PC-9 (cell line): ENCODE results near the gene BHMT2.

Experiments used
- EZH2 ChIP-seq: fragments of 200-600 bp; sonication (generic); IDR thresholded peaks from 2 replicates; pipeline ENCODE4 v1.8.0; 2017; ENCODE audit warnings: antibody characterized with exemption, low read depth
- TF ChIP-seq, protein P1 (sequence below): fragments of 200-600 bp; sonication (generic); conservative IDR thresholded peaks from 2 replicates; pipeline ENCODE4 v1.6.1; 2017; ENCODE audit warnings: mixed run types, antibody characterized with exemption, mild to moderate bottlenecking, moderate library complexity

DNA sequence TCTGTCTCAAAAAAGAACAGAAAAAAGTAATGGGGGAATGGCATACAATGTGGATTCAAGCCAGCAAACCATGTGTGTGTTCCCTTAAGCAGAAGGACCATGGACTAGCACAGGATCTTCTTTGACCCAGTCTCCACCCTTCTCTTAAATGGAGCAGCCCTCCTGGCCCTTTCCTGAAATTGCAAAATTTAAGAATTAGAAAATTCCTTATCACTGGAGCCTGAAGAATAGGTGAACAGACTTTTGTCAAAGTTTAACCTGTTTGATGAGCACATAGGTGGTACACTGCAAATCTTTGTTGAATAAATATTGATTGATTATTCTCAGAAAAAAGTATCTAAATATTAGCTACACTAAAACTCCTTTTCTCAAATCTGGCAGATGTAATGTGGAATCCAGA, 12.7 kb upstream of the BHMT2 start:
- TF ChIP-seq, protein P1, sequence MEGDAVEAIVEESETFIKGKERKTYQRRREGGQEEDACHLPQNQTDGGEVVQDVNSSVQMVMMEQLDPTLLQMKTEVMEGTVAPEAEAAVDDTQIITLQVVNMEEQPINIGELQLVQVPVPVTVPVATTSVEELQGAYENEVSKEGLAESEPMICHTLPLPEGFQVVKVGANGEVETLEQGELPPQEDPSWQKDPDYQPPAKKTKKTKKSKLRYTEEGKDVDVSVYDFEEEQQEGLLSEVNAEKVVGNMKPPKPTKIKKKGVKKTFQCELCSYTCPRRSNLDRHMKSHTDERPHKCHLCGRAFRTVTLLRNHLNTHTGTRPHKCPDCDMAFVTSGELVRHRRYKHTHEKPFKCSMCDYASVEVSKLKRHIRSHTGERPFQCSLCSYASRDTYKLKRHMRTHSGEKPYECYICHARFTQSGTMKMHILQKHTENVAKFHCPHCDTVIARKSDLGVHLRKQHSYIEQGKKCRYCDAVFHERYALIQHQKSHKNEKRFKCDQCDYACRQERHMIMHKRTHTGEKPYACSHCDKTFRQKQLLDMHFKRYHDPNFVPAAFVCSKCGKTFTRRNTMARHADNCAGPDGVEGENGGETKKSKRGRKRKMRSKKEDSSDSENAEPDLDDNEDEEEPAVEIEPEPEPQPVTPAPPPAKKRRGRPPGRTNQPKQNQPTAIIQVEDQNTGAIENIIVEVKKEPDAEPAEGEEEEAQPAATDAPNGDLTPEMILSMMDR, result no peak
- no peak for TF ChIP-seq EZH2
